NCI-H187 (cell line): Measurements from ENCODE around the gene LILRB4.
"Not testable (repeated sequence)": the region's sequence is repeated elsewhere in the genome, so short reads cannot be mapped to it uniquely, and the experiment has no call there.

Experiments
- DNase-seq, 2 experiments: peaks; one replicate each; lab custom pipeline; 2025; lab: John Stamatoyannopoulos, UW

Gene LILRB4

GRCh38 chr19:54694648-54695047, 31.9 kb downstream of the LILRB4 start:
- DNase-seq, result no peak

- DNase-seq, result no peak
Measured at GRCh38 chr19:54696117-54696548, 33.3 kb downstream of the LILRB4 start.

DNA sequence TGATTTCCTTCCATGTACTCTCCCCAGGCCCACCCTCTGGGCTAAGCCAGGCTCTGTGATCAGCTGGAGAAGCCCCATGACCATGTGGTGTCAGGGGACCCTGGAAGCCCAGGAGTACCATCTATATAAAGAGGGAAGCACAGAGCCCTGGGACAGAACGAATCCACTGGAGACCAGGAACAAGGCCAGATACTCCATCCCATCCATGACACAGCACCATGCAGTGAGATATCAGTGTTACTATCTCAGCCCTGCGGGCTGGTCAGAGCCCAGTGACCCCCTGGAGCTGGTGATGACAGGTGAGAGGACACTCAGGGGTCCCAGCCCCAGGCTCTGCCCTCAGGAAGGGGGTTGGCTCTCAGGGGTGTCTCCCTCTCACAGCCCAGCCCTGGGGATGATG, 34.0 kb downstream of the LILRB4 start:
- no peak for DNase-seq

- DNase-seq, result not testable (repeated sequence)
Measured at GRCh38 chr19:54697716-54698115, 34.9 kb downstream of the LILRB4 start.

DNA sequence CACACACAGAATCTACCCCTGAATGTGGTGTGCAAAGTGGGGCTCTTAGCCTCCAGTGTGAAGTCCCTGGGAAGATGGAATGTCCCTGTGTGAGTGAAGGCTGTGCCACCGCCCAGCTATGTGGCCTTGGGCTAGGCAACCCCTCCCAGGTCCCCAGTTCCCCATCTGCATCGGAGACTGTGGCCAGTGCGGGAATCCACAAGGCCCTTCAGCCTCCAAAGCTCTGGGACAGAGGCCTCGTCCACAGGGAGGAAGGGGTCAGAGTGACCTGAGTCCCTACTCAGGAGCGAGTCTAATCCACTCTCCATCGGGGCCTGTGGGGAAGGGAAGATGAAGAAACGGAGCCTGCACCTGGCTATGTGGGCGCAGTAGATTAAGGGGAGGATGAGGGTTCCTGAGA, 42.1 kb downstream of the LILRB4 start:
- DNase-seq, result no peak

DNA sequence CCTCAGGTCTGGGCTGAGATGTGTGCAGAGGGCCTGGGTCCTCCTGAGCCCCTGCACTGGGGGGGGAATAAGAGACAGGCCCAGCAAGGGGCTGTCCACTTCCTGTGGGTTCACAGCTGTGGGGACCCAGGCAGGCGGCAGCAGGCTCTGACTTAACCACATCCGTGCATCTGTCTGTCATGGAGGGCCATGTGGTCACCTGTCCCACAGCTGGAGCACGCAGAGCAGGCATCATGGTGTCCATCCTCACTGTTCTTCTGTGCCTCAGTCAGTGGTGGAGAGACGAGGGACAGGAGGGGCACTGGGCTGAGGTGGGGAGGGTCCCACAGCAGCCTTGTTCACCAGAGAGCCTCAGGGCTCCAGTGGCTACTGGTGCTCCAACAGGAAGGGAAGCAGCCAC, 45.2 kb downstream of the LILRB4 start:
- no peak for DNase-seq

DNA sequence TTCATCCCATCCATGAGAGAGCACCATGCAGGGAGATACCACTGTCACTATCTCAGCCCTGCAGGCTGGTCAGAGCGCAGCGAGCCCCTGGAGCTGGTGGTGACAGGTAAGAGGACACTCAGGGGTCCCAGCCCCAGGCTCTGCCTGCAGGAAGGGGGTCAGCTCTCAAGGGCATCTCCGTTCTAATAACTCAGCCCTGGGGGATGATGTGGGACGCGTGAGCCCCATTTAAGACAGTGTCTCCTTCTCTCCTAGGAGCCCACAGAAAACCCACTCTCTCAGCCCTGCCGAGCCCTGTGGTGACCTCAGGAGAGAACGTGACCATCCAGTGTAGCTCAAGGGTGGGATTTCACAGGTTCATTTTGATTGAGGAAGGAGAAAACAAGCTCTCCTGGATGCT, 46.0 kb downstream of the LILRB4 start:
- DNase-seq, result no peak

DNA sequence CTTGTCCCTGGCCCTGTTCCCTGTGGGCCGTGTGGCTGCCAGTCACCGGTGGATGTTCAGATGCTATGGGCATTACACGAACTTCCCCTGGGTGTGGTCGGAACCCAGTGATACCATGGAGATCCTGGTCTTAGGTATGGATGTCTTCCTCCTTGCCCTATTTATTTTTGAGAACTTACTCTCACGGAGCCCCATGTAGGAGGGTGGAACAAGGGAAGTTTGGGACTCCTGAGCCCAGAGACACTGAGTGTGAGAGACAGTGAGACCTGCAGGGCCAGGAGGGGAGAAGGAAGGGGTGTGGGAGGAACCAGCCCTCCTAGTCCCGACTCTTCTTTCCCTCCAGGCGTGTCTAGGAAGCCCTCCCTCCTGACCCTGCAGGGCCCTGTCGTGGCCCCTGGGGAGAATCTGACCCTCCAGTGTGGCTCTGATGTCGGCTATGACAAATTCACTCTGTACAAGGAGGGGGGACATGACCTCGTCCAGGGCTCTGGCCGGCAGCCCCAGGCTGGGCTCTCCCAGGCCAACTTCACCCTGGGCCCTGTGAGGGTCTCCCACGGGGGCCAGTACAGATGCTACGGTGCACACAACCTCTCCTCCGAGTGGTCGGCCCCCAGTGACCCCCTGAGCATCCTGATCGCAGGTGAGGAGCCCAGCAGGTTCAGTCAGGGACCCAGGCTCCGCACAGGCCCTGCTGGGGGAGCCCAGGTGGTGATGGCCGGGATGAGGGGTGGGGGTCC, 46.6 kb downstream of the LILRB4 start:
- DNase-seq, result no peak

GRCh38 chr19:54709956-54710355, 47.2 kb downstream of the LILRB4 start:
- DNase-seq, result not testable (repeated sequence)
